GM19099 (cell line): Measurements from ENCODE around the gene CPOX.
A peak's percentile ranks its signal among the peaks of the same experiment; 100 is the strongest.

ENCODE experiments used
- POLR2A ChIP-seq: IDR thresholded peaks from 3 replicates; pipeline ENCODE4 v1.6.1; 2011; ENCODE audit warnings: low read depth; ENCODE audit not compliant: insufficient read length; ENCODE audit errors: extremely low read depth

Gene CPOX

DNA sequence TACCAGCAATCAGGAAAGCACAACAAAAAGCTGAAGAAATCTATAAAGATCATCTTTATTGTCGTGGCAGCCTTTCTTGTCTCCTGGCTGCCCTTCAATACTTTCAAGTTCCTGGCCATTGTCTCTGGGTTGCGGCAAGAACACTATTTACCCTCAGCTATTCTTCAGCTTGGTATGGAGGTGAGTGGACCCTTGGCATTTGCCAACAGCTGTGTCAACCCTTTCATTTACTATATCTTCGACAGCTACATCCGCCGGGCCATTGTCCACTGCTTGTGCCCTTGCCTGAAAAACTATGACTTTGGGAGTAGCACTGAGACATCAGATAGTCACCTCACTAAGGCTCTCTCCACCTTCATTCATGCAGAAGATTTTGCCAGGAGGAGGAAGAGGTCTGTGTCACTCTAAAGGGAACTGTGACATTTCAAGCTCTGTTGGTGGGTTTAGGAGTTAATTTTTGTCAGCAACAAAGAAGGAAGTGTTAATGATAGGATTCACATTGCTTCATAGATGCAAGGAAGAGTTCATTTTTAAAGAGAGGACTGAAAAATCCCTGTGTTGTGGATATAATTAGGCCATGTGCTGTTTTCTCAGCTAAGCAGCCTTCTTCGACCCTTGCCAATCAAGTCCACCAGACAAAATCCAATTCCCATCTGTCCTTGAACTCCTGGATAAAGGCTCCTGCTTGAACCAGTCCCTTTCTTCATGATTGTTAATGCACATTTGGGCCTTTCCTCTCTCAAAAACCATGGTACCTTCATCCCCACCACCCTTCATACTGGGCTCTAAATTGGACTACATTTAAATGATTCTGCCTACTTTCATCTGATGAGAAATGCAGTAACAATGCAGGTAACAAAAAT, 60.5 kb downstream of the CPOX start:
- peak; percentile 43 for TF ChIP-seq POLR2A

DNA sequence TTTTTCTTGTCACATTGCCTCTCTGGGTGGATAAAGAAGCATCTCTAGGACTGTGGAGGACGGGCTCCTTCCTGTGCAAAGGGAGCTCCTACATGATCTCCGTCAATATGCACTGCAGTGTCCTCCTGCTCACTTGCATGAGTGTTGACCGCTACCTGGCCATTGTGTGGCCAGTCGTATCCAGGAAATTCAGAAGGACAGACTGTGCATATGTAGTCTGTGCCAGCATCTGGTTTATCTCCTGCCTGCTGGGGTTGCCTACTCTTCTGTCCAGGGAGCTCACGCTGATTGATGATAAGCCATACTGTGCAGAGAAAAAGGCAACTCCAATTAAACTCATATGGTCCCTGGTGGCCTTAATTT, 61.2 kb downstream of the CPOX start:
- TF ChIP-seq POLR2A = peak; percentile 39

GRCh38 chr3:98531622-98532274, 61.7 kb downstream of the CPOX start, which contains the start of gene GPR15:
Gene GPR15, plus strand, starts transcription at chr3:98531978. Its CDS starts 56 bp downstream, at chr3:98532034.
- TF ChIP-seq POLR2A = peak; percentile 49

GRCh38 chr3:98530676-98531075, 62.7 kb downstream of the CPOX start:
- peak; percentile 40 for TF ChIP-seq POLR2A

DNA sequence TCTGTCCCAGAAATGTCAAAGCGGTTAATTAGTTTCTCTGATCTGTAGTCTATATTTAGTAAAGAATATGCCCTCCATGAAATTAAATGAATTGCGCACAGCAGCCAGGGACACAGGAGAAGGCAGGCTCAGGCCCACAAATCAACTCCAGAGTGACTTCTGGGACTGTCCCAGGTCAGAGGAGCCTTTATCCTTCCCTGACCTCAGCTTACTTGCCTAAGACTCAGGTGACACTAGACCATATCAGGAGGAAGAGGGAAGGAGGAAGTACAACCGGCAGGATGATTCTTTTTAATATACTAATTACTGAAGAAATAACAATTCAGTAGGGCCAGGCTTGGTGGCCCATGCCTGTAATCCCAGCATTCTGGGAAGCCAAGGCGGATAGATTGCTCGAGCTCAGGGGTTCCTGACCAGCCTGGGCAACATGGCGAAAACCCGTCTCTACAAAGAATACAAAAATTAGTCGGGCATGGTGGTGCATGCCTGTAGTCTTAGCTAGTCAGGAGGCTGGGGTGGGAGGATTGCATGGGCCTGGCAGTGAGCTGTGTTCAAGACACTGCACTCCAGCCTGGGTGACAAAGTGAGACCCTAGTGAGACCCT, 63.5 kb downstream of the CPOX start:
- peak; percentile 42 for TF ChIP-seq POLR2A
